K562 (cell line): ENCODE results near the gene ANTXRL.

Source experiments
- CREM ChIP-seq: IDR thresholded peaks from 2 replicates; pipeline ENCODE4 v1.6.1; 2014; ENCODE audit warnings: antibody characterized with exemption, low read depth
- CTCF ChIP-seq, 3 experiments: IDR thresholded peaks in 2 of 3; conservative IDR thresholded peaks in 1 of 3; 2 replicates each; pipeline ENCODE4 v1.5.1; 2011 to 2012; ENCODE audit warnings: low read length in 3 of 3, mild to moderate bottlenecking in 3 of 3, control low read depth in 2 of 3, improper control_type of control experiment in 1 of 3, inconsistent platforms in 1 of 3, low read depth in 1 of 3, mixed read lengths in 1 of 3, moderate library complexity in 1 of 3; ENCODE audit not compliant: insufficient read depth in 2 of 3
- EZH2 ChIP-seq: IDR thresholded peaks from 2 replicates; pipeline ENCODE4 v1.6.1; 2012; ENCODE audit warnings: low read depth, mild to moderate bottlenecking, inconsistent platforms, low read length, borderline replicate concordance
- HDAC2 ChIP-seq: fragments of 450-650 bp; IDR thresholded peaks from 2 replicates; pipeline ENCODE4 v1.6.1; 2016; ENCODE audit warnings: mild to moderate bottlenecking
- HNRNPK ChIP-seq: fragments of 200-400 bp; formaldehyde crosslinking; IDR thresholded peaks from one replicate; pipeline ENCODE4 v1.6.1; 2018; ENCODE audit warnings: mild to moderate bottlenecking, low read depth, low read length; ENCODE audit not compliant: poor library complexity, severe bottlenecking
- NFYB ChIP-seq: IDR thresholded peaks from 2 replicates; pipeline ENCODE4 v1.6.1; 2011; ENCODE audit warnings: mild to moderate bottlenecking, moderate library complexity; ENCODE audit not compliant: insufficient read length; ENCODE audit errors: extremely low read depth
- POLR2A ChIP-seq: fragments of 450-650 bp; conservative IDR thresholded peaks from 2 replicates; pipeline ENCODE4 v1.6.1; 2016
- SMARCE1 ChIP-seq: fragments of 450-650 bp; IDR thresholded peaks from 2 replicates; pipeline ENCODE4 v1.7.1; 2016; ENCODE audit warnings: mild to moderate bottlenecking
- ZNF263 ChIP-seq: sonication (generic); formaldehyde crosslinking; IDR thresholded peaks from 2 replicates; pipeline ENCODE4 v1.8.0; 2022; ENCODE audit warnings: mild to moderate bottlenecking, missing genetic modification reagents, borderline replicate concordance
- ZZZ3 ChIP-seq: fragments of 450-650 bp; IDR thresholded peaks from 2 replicates; pipeline ENCODE4 v1.6.1; 2016; ENCODE audit warnings: antibody characterized with exemption, mild to moderate bottlenecking, moderate library complexity

DNA sequence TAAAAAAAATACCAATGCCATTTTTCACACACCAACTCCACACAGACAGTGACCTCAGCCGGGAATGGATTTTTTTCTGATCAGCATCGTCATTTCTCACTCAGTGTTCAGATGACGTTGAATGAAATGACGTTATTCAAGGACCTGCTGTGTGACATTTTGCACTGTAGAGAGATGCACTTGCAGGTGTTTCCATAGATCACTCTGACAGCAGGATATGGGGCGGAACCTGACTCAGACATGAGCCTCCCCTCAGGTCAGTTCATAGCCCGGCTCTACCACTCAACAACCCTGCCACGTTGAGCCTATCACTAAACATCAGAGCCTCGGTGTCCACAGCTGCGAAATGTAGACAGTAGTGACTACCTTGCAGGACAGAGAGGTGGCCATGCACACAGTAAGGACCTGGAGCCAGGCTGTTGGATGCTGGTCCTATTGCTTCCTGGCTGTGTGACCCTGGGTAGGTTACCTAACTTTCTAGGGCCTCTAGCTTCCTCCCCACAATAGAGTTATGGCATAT is 41.4 kb upstream of the ANTXRL start:
- TF ChIP-seq HNRNPK (no peak), CREM (no peak), ZNF263 (CRISPR knock-in tag) (no peak), EZH2 (no peak), NFYB (no peak), CTCF (IDR thresholded peaks at IDR 0.05 in 2 of 3, conservative IDR thresholded peaks at IDR 0.05 in 1 of 3; ENCODE audit: insufficient read depth in 2 of 3, low read depth in 1 of 3, low read length in 3 of 3) (no peak), ZZZ3 (no peak), POLR2A (no peak), SMARCE1 (no peak), HDAC2 (no peak)
